Measurements from ENCODE around the gene RAB35. TPM values are rescaled to one million over a fixed set of nuclear protein-coding genes. Genes with fewer than 3 reads are reported as not detected.
A peak's percentile ranks its signal among the peaks of the same experiment; 100 is the strongest.

RAB35 gene
- total RNA-seq, 2 experiments from 2014 or later: 38.2 to 41.5 TPM

GRCh38 chr12:120092551-120093335 lies 23.8 kb downstream of the RAB35 start:
- CTCF ChIA-PET: no interaction called here
- no peak for ATAC-seq

GRCh38 chr12:120091371-120092090 lies 25.0 kb downstream of the RAB35 start:
- Mint-ChIP-seq H3K4me3 (no peak overlapping the region), H3K27me3 (no peaks in the 10 kb centered on the region), H3K27ac (peak overlapping the region; percentile 43), H3K36me3 (ENCODE audit: low read depth) (peaks cover 41% of the 10 kb centered on the region), H3K4me1 (ENCODE audit: low read depth) (peaks cover 15% of the 10 kb centered on the region), H3K9me3 (no peaks in the 10 kb centered on the region)
- POLR2A ChIA-PET: interaction anchor here (1.0 to 1.4 kb wide), 5 partner anchors 13 to 102 kb away, joined by 3 to 5 read pairs (median 4); no protein-coding TSS in a partner anchor
- no peak for TF ChIP-seq CTCF (IDR thresholded peaks at IDR 0.05)
- no peak for ATAC-seq
- no peak for DNase-seq
- CTCF ChIA-PET: no interaction called here
- intact Hi-C loops (cut with micrococcal nuclease): no loop called here

More at GRCh38 chr12:120092551-120093335, 23.8 kb downstream of the RAB35 start:
- no peak for TF ChIP-seq CTCF (IDR thresholded peaks at IDR 0.05)
- H3K4me3 Mint-ChIP-seq: no peak overlapping the region
- no peak for DNase-seq
- POLR2A ChIA-PET: interaction anchor here (1.0 to 3.5 kb wide), 3 partner anchors 23 to 103 kb away, joined by 3 to 16 read pairs (median 5); partner anchors contain the start of gene RAB35
- no peaks in the 10 kb centered on the region for H3K9me3 Mint-ChIP-seq
- H3K27ac Mint-ChIP-seq: peak overlapping the region; percentile 55
- peaks cover 5% of the 10 kb centered on the region for H3K4me1 Mint-ChIP-seq (ENCODE audit: low read depth)
- no peaks in the 10 kb centered on the region for H3K27me3 Mint-ChIP-seq
- H3K36me3 Mint-ChIP-seq (ENCODE audit: low read depth): peaks cover 34% of the 10 kb centered on the region
- intact Hi-C loops (cut with micrococcal nuclease): no loop called here

GRCh38 chr12:120090626-120091295 lies 25.8 kb downstream of the RAB35 start:
- Mint-ChIP-seq H3K36me3 (ENCODE audit: low read depth) (peaks cover 42% of the 10 kb centered on the region), H3K4me3 (no peak overlapping the region), H3K27ac (no peak overlapping the region), H3K9me3 (no peaks in the 10 kb centered on the region), H3K4me1 (ENCODE audit: low read depth) (peaks cover 23% of the 10 kb centered on the region), H3K27me3 (no peaks in the 10 kb centered on the region)
- intact Hi-C loops (cut with micrococcal nuclease): no loop called here
- ChIA-PET POLR2A (interaction anchor here (1.0 to 1.4 kb wide), 5 partner anchors 12 to 201 kb away, joined by 3 to 5 read pairs (median 4); no protein-coding TSS in a partner anchor), CTCF (no interaction called here)
- ATAC-seq (no peak), DNase-seq (no peak)
- no peak for TF ChIP-seq CTCF (IDR thresholded peaks at IDR 0.05)

- intact Hi-C loops (cut with micrococcal nuclease): no loop called here
- ChIA-PET POLR2A (interaction anchor here (1.0 to 1.4 kb wide), 5 partner anchors 12 to 201 kb away, joined by 3 to 5 read pairs (median 4); no protein-coding TSS in a partner anchor), CTCF (no interaction called here)
- Mint-ChIP-seq H3K4me1 (ENCODE audit: low read depth) (peaks cover 27% of the 10 kb centered on the region), H3K27me3 (no peaks in the 10 kb centered on the region), H3K9me3 (no peaks in the 10 kb centered on the region), H3K36me3 (ENCODE audit: low read depth) (peaks cover 45% of the 10 kb centered on the region), H3K27ac (no peak overlapping the region), H3K4me3 (no peak overlapping the region)
- TF ChIP-seq CTCF (IDR thresholded peaks at IDR 0.05): no peak
- no peak for DNase-seq
- no peak for ATAC-seq
Observed at GRCh38 chr12:120090206-120090605, 26.3 kb downstream of the RAB35 start.
